Retina (tissue), 1 donor: ENCODE measurements around the gene NUBP1.
"Not testable (repeated sequence)": the region's sequence is repeated elsewhere in the genome, so short reads cannot be mapped to it uniquely, and the experiment has no call there.

Experiments
- DNase-seq: peaks from one replicate; pipeline ENCODE4 v3.0.0-alpha.2; 2016

The NUBP1 gene

DNA sequence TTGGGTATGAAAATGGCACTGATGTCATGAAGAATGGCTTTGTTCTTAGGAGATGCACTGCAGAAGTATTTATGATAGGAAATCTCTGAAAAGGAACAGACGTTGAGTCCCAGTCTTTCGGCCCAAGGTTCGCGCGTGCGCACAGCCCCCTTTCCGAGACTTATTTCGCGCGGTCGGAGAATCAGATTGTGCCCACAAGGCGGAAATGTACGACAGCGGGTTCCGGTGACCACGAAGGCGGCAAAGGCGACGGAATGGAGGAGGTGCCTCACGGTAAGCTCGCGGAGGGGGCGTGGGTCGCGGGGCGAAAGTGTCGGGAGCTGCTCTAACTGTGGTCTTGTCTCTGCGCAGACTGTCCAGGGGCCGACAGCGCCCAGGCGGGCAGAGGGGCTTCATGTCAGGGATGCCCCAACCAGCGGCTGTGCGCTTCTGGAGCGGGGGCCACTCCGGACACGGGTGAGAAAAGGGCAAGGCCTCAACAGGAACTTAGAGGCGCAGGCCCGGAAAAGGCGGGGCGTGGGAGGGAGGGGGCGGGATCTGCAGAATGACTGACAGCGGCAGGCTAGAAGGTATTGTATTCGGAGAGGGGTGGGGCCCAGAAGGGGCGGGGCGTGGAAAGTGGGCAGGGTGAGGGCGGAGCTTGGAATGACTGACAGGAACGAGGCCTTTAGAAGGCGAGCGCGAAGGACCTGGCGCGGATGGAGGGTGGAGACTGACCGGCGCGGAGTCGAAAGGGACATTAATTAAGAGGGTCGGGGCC is at the start of gene NUBP1:
TSS of gene NUBP1 (plus strand) at position 233 of the 760 bp plus-strand sequence. CDS start at position 255, 22 bp downstream.
- DNase-seq: peak; percentile 100

- DNase-seq: no peak
Observed at GRCh38 chr16:10693889-10694288, 49.8 kb upstream of the NUBP1 start.

GRCh38 chr16:10694306-10694705 is 49.3 kb upstream of the NUBP1 start:
- no peak for DNase-seq

DNA sequence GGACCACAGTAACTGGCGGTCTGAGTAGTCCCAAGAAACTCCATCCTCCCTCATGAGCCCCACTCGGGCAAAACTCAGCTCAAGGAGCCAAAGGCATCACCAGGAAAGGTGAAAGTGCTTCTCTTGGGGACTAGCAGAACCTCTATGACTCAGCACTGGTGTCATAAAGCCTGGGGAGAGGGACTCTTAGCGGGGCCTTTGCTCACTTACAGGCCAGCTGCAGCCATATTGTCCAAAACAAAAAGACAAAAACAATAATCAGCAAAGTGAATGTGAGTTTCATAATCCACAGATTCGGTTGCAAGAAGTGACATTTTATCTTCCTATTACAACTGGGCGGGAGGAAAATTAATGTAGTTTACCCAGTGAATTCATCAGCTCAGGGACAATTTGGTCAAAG is 48.8 kb upstream of the NUBP1 start, which contains the start of gene TEKT5:
TSS of gene TEKT5 (minus strand) at position 101 of the 400 bp plus-strand sequence. CDS start at position 44, 57 bp downstream.
- no peak for DNase-seq

GRCh38 chr16:10699756-10700155 is 43.9 kb upstream of the NUBP1 start:
- no peak for DNase-seq

DNA sequence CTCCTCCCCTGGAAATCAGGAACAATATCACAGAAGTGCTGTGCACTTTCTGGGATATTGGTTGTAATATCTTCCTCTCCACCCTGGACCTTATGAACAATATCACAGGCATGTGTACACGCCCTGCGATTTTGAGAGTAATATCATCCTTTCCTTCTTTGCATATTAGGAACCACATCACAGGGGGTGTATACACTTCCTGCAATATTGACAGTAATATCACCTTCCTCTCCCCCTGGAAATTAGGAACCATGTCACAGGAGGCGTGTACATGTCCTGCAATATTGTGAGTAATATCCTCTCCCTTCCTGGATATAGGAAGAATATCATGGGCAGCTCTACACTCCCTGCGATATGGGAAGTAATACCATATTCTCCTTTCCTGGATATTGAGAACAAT is 34.7 kb upstream of the NUBP1 start:
- DNase-seq: no peak

DNA sequence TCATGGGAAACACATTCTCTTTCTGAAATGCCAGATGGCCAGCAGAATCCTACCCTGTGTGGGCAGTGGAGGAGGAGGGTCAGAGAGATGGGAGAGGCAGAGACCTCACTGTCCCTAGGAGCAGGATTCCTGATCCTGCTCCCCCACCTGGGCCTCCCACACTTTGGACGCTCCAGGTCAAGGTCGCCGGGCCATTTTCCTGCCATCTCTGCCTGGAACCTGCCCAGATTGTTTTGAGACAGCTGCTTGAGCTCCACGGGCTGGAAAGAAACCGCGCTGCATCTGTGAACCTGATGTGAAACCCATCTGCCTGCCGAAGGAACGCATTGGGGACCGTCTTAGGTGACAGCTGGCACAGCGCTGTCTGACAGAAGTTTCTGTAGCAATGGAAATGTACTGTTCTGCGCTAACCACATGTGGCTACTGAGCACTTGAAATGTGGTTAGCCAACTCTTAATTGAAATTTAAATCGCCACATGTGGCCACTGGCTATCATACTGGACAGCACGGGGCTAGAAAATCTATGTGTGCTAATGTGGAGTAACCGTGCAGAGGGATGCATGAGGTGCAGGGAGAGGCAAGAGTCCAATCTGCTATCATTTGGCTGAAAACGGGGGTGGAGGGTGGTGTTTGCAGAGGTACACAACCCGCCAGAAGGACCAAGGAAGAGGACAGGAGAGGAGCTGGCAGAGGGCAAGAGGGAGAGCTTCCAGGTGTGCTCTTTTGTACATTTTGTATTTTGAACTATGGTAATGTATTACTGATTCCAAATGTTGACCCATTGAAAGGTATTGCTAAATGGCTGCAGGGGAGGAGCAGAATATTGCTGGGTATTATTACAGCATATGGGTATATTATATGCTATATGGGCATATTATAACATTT is 15.4 kb upstream of the NUBP1 start:
- DNase-seq: peak; percentile 30

DNA sequence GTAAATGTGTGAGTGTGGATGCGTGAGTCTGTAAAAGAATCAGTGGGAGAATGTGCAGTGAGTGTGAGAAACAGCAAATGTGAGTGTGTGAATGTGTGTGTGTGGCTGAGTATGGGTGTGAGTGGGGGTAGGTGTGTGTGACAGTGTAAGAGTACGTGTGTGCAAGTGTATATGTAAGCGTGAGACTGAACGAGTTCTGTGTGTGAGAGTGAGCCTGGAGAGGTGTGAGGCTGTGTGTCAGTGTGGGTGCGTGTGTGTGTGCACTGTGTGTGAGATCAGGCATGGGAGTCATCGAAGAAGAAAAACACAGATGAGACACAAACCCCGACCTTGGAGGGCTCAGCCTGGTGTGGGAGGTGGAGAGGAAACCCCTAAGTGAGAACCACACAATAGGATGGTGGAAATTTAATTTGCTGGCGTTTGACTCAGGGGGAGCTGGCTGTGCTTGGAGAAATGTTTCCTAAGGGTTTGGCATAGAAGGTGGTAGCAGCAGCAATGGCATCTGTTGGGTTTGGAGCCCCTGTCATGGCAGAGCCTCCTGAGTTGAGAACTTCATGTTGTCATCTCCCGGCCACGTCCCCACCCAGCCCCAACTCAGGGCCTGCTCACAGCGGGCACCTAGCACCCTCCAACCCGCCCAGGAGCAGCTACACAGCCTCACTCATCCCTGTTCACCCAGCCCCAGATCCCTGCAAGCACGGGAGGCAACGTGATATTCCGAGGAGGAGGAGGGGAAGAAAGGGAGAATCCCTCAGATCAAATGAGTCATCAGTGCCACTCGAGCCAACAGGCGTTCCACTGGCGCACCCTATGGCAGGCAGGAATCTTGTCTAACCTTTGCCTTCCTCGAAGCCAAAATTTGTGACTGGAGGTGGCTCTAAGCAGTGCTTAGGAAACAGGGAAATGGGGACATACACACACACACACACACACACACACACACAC is 14.3 kb upstream of the NUBP1 start:
- no peak for DNase-seq

GRCh38 chr16:10731790-10732189 is 11.9 kb upstream of the NUBP1 start:
- no peak for DNase-seq

- DNase-seq: peak; percentile 77
Observed at GRCh38 chr16:10737068-10737625, 6.5 kb upstream of the NUBP1 start.

DNA sequence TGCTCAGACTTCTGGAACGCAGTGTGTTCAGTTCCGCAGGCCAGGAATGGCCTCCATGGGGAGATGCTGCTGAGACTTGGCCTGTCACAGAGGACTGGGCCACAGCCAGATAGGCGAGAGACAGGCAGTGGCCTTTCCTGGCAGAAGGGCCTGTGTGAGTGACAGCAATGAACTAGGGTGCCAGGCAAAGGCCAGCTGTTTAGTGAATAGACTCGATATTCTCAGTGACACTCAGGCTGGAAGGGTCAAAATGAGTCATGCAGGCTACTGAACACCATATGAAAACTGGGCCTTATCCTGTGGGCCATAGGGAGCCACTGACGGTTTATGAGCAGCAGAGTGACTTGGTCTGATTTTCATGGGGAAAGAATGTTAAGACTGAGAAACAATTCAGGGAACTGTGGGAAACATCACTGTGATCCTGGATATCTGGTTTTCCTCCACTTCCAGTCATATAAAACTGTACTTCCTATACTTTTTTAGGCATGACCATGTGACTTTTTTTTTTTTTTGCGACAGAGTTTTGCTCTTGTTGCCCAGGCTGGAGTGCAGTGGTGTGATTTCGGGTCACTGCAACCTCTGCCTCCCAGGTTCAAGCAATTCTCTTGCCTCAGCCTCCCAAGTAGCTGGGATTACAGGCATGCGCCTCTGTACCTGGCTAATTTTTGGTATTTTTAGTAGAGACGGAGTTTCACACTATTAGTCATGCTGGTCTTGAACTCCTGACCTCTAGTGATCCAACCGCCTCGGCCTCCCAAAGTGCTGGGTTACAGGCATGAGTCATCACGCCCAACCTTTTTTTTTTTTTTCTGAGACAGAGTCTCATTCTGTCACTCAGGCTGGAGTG is 5.2 kb upstream of the NUBP1 start:
- DNase-seq: no peak

GRCh38 chr16:10740000-10740844 is 3.4 kb upstream of the NUBP1 start:
- no peak for DNase-seq

GRCh38 chr16:10740845-10741208 is 2.8 kb upstream of the NUBP1 start:
- DNase-seq: no peak

- DNase-seq: not testable (repeated sequence)
Observed at GRCh38 chr16:10741249-10741648, 2.4 kb upstream of the NUBP1 start.

DNA sequence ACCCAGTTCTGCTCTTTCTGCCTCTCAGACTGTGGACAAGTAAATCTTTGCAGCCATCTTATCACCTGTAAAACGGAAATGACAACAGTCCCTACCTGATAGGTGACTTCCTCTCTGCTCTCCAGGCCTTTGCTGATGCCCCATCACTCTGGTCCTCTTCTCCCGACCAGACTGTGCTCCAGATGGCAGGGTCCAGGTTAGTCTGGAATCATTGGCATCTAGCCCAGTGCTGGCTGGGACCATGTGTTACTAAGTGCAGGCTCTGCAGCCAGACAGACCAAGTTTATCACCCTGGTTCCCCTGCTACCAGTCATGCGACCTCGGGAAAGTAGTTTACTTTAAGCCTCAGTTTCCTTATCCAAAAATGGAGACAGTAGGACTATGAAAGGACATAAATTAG is 1.8 kb upstream of the NUBP1 start:
- no peak for DNase-seq

DNA sequence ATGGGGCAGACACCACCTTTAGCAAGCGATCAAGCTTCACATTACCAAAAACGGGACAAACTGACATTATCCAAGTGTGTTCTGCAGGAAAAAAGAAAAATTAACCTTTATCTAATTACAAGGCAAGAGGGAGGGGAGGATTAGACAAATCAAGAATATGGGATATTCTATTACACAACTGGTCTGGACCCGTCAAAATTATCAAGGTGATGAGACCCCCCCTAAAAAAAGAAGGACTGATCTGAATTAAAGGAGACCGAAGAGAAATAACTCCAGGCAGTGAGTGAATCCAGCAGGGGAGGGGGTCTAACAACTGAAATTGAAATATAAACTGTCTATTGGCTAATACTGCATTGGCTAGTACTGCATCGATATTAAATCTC is 424 bp upstream of the NUBP1 start:
- DNase-seq: no peak

DNA sequence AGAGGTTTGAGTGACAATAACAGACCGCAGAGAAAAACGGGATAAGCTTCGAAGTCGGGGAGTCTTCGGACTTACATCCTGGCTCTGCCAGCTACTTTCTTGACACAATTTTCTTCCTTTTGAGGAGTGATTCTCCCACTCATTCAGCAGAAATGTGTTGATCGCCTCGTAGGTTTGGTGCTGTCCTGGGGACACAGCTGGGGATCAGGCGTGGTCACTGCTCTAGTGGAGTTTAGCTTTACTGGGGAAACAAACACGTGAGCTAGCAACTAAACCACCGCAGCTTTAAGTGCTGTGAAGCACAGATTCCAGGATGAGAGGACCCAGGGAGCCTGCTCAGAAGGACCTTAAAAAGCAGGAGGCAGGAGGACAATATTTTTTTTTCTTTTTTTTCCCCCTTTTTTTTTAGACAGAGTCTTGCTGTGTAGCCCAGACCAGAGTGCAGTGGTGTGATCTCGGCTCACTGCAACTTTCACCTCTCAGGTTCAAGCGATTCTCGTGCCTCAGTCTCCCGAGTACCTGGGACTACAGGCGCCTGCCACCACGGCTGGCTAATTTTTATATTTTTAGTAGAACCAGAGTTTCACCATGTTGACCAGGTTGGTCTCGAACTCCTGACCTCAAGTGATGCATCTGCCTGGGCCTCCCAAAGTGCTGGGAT is 858 bp downstream of the NUBP1 start:
- DNase-seq: no peak

DNA sequence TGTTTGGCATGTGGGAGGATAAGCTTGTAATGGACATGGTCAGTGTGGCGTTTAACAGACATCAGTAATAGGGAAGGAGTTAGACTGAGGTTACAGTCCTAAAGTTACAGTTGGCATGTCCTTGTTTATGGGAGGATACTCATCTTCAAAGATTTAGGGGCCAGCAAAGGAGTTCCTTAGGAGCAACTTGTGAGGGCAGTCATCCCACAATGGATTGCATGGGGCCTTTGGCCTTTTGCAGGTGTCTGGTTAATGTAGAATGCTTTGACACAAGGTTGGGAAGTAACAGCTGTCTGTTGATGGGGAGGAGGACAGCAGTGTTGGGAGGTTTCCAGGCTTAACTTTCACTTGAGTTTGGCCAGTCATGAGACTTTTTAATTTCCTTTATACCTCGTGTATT is 2.2 kb downstream of the NUBP1 start:
- no peak for DNase-seq

DNA sequence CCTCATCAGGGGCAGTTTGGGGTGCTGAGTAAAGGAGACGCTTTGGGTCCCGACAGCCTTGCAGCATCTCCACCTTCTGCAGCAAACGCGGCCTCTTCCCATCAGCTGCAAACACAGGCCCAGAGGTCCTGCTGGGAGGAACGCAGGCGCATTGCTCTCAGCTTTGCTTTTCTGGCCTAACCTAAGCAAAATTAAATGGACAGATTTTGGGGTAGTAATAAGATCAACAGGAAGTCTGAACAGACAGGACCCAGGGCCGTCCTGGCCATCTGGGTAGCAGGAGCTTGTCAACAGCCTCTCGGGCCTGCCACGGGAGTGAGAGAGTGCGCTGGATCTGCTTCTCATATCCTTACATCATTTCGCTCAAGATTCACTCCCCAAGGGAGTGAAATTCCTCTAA is 7.2 kb downstream of the NUBP1 start:
- DNase-seq: no peak

DNA sequence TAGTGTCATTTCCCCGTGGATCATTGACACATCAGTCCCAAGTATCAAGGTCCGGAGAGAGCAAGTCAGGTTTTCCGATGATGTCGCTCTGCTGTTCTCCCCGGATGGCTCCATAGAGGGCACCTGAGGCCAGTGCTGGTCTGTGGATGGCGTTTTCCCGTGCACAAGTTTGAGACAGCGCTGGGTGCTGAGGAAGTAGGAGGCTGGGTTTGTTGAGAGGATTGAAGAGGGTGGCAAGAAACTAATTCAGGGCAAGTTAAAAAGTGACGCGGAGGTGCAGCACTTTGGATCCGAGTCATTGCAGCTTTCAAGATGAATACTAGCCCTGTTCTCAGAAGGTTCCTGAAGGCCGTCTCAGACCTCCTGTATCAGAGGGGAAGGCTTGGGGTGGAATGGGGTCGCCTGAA is 7.7 kb downstream of the NUBP1 start:
- DNase-seq: no peak
